WTC11 (cell line): Measurements from ENCODE around the gene AGPAT4.

Experiments
- CREB1 ChIP-seq: sonication (generic); formaldehyde crosslinking; IDR thresholded peaks from 2 replicates; pipeline ENCODE4 v1.8.0; 2023; ENCODE audit warnings: mild to moderate bottlenecking, missing genetic modification reagents
- FOXJ3 ChIP-seq: sonication (generic); formaldehyde crosslinking; IDR thresholded peaks from 2 replicates; pipeline ENCODE4 v1.9.0; 2021; ENCODE audit warnings: missing genetic modification reagents, mild to moderate bottlenecking, borderline replicate concordance
- ZNF317 ChIP-seq: sonication (generic); formaldehyde crosslinking; IDR thresholded peaks from 2 replicates; pipeline ENCODE4 v1.8.1; 2023; ENCODE audit warnings: low read depth, mild to moderate bottlenecking, moderate library complexity, missing genetic modification reagents, borderline replicate concordance
- TF ChIP-seq, protein P1 (sequence below): sonication (generic); formaldehyde crosslinking; IDR thresholded peaks from 2 replicates; pipeline ENCODE4 v1.8.0; 2022; ENCODE audit warnings: mild to moderate bottlenecking, missing genetic modification reagents
- TF ChIP-seq, protein P2 (sequence below): fragments of 200-600 bp; IDR thresholded peaks from 2 replicates; pipeline ENCODE4 v1.8.0; 2022; ENCODE audit warnings: antibody characterized with exemption
- TF ChIP-seq, protein P3 (sequence below): sonication (generic); formaldehyde crosslinking; IDR thresholded peaks from 2 replicates; pipeline ENCODE4 v1.8.1; 2022; ENCODE audit warnings: missing genetic modification reagents, borderline replicate concordance
- TF ChIP-seq, protein P4 (sequence below): sonication (generic); formaldehyde crosslinking; IDR thresholded peaks from 2 replicates; pipeline ENCODE4 v1.8.1; 2023; ENCODE audit warnings: mild to moderate bottlenecking, missing genetic modification reagents, borderline replicate concordance
- TF ChIP-seq, protein P5 (sequence below): sonication (generic); formaldehyde crosslinking; IDR thresholded peaks from 2 replicates; pipeline ENCODE4 v1.8.1; 2023; ENCODE audit warnings: mild to moderate bottlenecking, missing genetic modification reagents
- TF ChIP-seq, protein P6 (sequence below): sonication (generic); formaldehyde crosslinking; IDR thresholded peaks from 2 replicates; pipeline ENCODE4 v1.8.1; 2022; ENCODE audit warnings: low read depth, mild to moderate bottlenecking, moderate library complexity, missing genetic modification reagents, borderline replicate concordance
- TF ChIP-seq, protein P7 (sequence below): sonication (generic); formaldehyde crosslinking; IDR thresholded peaks from 2 replicates; pipeline ENCODE4 v1.8.1; 2023; ENCODE audit warnings: mild to moderate bottlenecking, missing genetic modification reagents

DNA sequence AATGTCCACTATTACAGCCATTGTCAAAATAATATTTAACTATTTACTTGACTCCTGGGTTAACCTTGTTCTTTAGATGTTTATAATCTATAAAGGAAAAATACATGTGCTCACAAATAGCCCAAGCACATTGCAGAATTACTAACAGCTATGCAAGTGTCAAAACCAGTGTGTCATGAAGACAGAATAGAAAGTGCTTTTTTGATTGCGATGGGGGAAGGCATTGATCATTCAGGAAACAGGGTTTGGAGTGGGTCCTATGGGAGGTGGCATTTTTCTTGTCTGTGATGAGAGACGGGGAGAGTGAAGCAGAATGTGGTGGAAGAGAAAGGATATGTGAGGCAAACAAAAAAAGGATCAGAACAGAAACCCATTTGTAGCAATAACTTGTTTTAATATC is 1.0 kb upstream of the AGPAT4 start:
- TF ChIP-seq, protein P1, sequence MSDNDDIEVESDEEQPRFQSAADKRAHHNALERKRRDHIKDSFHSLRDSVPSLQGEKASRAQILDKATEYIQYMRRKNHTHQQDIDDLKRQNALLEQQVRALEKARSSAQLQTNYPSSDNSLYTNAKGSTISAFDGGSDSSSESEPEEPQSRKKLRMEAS (CRISPR knock-in tag): no peak
- TF ChIP-seq CREB1 (CRISPR knock-in tag) (no peak), FOXJ3 (CRISPR knock-in tag) (no peak), ZNF317 (no peak)
- TF ChIP-seq, protein P2, sequence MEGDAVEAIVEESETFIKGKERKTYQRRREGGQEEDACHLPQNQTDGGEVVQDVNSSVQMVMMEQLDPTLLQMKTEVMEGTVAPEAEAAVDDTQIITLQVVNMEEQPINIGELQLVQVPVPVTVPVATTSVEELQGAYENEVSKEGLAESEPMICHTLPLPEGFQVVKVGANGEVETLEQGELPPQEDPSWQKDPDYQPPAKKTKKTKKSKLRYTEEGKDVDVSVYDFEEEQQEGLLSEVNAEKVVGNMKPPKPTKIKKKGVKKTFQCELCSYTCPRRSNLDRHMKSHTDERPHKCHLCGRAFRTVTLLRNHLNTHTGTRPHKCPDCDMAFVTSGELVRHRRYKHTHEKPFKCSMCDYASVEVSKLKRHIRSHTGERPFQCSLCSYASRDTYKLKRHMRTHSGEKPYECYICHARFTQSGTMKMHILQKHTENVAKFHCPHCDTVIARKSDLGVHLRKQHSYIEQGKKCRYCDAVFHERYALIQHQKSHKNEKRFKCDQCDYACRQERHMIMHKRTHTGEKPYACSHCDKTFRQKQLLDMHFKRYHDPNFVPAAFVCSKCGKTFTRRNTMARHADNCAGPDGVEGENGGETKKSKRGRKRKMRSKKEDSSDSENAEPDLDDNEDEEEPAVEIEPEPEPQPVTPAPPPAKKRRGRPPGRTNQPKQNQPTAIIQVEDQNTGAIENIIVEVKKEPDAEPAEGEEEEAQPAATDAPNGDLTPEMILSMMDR: no peak
- TF ChIP-seq, protein P3, sequence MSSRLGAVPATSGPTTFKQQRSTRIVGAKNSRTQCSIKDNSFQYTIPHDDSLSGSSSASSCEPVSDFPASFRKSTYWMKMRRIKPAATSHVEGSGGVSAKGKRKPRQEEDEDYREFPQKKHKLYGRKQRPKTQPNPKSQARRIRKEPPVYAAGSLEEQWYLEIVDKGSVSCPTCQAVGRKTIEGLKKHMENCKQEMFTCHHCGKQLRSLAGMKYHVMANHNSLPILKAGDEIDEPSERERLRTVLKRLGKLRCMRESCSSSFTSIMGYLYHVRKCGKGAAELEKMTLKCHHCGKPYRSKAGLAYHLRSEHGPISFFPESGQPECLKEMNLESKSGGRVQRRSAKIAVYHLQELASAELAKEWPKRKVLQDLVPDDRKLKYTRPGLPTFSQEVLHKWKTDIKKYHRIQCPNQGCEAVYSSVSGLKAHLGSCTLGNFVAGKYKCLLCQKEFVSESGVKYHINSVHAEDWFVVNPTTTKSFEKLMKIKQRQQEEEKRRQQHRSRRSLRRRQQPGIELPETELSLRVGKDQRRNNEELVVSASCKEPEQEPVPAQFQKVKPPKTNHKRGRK (CRISPR knock-in tag): no peak
- TF ChIP-seq, protein P4, sequence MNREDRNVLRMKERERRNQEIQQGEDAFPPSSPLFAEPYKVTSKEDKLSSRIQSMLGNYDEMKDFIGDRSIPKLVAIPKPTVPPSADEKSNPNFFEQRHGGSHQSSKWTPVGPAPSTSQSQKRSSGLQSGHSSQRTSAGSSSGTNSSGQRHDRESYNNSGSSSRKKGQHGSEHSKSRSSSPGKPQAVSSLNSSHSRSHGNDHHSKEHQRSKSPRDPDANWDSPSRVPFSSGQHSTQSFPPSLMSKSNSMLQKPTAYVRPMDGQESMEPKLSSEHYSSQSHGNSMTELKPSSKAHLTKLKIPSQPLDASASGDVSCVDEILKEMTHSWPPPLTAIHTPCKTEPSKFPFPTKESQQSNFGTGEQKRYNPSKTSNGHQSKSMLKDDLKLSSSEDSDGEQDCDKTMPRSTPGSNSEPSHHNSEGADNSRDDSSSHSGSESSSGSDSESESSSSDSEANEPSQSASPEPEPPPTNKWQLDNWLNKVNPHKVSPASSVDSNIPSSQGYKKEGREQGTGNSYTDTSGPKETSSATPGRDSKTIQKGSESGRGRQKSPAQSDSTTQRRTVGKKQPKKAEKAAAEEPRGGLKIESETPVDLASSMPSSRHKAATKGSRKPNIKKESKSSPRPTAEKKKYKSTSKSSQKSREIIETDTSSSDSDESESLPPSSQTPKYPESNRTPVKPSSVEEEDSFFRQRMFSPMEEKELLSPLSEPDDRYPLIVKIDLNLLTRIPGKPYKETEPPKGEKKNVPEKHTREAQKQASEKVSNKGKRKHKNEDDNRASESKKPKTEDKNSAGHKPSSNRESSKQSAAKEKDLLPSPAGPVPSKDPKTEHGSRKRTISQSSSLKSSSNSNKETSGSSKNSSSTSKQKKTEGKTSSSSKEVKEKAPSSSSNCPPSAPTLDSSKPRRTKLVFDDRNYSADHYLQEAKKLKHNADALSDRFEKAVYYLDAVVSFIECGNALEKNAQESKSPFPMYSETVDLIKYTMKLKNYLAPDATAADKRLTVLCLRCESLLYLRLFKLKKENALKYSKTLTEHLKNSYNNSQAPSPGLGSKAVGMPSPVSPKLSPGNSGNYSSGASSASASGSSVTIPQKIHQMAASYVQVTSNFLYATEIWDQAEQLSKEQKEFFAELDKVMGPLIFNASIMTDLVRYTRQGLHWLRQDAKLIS (CRISPR knock-in tag): no peak
- TF ChIP-seq, protein P5, sequence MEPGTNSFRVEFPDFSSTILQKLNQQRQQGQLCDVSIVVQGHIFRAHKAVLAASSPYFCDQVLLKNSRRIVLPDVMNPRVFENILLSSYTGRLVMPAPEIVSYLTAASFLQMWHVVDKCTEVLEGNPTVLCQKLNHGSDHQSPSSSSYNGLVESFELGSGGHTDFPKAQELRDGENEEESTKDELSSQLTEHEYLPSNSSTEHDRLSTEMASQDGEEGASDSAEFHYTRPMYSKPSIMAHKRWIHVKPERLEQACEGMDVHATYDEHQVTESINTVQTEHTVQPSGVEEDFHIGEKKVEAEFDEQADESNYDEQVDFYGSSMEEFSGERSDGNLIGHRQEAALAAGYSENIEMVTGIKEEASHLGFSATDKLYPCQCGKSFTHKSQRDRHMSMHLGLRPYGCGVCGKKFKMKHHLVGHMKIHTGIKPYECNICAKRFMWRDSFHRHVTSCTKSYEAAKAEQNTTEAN (CRISPR knock-in tag): no peak
- TF ChIP-seq, protein P6, sequence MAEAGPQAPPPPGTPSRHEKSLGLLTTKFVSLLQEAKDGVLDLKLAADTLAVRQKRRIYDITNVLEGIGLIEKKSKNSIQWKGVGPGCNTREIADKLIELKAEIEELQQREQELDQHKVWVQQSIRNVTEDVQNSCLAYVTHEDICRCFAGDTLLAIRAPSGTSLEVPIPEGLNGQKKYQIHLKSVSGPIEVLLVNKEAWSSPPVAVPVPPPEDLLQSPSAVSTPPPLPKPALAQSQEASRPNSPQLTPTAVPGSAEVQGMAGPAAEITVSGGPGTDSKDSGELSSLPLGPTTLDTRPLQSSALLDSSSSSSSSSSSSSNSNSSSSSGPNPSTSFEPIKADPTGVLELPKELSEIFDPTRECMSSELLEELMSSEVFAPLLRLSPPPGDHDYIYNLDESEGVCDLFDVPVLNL (CRISPR knock-in tag): no peak
- TF ChIP-seq, protein P7, sequence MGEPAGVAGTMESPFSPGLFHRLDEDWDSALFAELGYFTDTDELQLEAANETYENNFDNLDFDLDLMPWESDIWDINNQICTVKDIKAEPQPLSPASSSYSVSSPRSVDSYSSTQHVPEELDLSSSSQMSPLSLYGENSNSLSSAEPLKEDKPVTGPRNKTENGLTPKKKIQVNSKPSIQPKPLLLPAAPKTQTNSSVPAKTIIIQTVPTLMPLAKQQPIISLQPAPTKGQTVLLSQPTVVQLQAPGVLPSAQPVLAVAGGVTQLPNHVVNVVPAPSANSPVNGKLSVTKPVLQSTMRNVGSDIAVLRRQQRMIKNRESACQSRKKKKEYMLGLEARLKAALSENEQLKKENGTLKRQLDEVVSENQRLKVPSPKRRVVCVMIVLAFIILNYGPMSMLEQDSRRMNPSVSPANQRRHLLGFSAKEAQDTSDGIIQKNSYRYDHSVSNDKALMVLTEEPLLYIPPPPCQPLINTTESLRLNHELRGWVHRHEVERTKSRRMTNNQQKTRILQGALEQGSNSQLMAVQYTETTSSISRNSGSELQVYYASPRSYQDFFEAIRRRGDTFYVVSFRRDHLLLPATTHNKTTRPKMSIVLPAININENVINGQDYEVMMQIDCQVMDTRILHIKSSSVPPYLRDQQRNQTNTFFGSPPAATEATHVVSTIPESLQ (CRISPR knock-in tag): no peak
